Measurements from ENCODE around the gene SRBD1.

SRBD1 gene

DNA sequence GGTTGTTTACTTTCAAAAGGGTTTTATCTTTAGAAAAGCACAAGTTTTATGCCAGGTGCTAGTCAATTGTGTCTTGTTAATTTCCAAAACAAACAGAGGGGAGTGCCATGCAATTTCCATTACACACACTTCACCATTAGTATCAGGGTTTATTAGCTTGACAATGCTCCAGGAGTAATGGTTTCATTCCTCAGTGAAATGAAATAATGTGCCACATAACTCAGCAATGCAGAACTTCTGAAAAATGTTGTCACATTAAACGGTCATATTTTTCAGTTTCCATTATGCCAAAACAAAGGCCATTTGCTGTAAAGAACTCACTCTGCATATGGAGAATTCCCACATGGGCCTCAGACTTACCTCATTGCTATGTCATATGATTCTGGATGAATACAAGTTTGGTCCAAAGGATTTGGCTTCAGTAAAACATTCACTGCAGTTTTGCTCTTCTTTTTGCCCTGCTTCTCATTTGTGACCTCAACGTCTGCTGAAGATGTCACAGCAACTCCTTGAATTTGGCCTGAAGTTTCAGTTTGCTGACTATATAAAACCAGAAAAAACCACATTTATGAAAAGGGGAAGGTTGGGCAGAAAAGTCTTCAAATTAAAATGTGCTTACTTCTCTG lies 198.2 kb downstream of the SRBD1 start:
- DNase-seq: no peak

DNA sequence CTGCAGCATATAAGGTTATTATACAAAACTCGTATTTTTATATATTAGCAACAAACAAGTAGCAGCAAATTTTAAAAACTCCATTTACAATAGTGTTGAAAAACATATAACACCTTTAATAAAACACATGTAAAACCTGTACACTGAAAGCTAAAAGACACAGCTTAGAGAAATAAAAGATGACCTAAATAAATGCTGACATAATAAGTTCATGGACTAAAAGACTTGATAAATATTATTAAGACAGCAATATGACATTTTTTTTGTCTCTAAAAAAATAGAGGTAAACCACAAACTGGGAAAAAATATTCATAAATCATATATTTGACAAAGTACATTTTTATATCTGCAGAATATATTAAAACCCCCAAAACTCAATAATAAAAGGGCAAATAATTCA lies 201.4 kb downstream of the SRBD1 start:
- no peak for DNase-seq

DNA sequence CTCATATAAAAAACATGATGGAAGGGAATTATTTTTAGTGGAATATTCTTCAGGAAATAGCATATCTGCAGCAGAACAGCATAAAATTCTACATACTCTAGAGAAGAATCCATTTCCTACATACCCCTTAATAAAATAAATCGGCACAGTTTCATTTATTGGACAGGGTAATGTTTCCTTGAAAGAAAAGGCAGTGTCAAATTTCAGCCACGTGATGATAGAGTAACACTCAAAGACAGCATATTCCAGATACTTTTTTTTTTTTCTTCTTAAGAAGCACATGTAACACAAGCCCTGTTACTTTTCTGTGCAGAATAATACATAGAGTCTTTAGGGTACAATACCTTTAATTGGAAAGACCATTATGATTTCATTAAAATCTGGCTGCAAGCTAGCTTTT lies 204.4 kb downstream of the SRBD1 start:
- DNase-seq: no peak

DNA sequence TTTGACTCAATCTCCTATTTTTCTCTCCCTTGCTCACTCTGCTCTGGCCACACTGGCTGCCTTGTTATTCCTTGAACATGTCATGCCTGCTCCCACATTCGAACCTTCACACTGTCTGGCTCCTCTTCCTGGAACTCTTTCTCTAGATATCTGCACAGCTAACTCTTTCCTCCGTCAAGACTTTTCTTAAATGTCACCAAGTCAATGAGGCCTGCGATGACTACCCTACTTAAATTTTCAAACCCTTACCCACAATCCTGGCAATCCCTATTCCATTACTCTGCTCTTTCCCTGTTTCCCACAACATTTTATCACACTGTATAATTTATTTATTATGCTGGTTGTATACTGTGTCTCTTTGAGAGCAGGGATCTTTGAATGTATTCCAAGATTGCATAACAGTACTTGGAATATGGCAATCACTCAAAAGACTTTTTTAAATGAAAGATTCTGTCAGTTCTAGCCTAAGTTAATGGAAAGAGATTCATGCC lies 206.2 kb downstream of the SRBD1 start:
- DNase-seq: no peak

DNA sequence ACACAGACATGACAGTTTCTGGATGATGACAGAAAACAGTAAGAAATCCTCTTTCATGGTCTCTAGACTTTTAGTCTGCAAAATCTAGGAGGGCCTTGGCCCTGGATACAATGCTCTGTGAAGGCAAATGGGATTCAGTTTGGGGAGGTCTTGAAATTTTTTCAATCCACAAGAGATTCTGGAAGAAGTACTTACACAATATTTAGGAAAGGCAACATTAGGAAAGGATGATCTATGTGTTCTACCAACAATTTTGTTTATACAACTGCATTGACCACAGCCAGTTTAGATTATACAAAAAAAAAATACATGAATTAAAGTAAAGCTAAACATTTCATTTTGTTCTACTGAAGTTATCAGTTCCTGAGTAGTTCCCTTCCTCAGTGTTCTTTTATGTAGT lies 208.0 kb downstream of the SRBD1 start:
- no peak for DNase-seq

DNA sequence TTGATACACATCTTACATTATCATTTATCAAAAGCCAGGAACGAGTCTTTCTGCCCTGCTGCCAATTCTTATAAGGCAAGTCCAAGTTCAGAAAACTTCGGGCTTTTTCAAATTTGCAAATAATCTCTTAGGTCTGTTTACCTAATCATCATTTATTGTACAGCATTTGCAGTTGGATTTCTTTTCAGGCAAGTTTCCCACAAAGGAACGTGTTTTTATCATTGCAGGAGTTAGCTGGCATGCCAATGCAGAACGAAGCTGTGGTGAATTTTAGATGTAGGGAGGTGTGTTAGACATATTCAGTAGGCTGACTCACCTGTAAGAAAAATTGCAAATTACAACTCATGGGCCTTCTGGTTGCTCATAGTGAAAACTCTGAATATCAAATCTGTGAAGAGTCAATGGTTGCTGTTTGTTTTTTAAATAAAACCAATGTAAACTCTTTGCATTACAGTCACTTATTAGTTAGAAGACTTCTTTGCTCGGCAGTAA lies 209.6 kb downstream of the SRBD1 start:
- DNase-seq: no peak

DNA sequence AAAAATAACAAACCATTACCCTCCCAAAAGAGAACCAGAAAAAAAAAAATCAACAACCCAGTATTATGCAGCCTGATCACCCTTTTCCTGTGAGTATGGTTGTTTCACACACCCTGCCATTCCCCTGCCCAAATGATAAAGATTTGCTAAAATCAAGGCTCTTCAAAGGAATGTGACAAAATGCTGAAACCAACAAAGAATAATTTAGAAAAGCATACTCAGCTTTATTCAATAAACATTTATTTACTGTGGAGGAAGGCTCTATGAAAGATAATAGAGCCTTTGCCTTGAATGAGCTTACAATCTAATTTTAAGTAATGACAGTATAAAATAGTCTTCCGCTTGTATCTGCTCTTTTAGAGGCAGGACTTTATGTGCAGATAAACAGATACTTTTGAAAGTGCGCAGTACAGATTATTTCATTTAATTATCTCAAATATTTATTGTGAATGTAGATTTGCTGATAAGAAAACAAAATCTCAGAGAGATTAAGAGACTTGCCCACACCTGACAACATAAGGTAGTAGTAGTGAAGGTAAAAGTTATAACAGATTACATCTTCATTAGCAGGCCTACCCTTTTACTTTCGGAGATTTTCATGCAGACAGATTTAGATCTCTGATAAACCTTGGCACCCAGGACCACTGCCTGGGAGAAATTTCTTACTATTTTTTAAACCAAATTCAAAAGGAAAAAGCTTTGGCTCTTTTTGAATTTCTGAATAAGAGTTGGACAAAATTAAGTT lies 211.9 kb downstream of the SRBD1 start:
- DNase-seq: no peak

DNA sequence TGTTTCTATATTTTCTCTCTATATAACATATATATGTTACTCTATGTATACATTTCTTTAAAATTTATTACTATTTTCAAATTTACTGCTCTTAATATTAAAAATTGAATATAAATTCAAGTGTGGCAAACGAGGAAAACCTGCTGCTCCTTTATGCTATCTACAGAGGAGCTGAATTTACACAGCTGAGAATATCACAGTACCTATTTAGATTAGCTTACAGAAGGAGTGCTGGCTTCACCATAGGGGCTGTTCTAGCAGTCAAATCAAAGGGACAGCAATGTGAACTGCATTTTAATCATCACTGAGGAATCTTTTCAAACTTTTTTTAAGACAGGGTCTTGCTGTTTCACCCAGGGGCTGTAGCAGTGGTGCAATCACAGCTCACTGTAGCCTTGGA lies 213.8 kb downstream of the SRBD1 start:
- no peak for DNase-seq

DNA sequence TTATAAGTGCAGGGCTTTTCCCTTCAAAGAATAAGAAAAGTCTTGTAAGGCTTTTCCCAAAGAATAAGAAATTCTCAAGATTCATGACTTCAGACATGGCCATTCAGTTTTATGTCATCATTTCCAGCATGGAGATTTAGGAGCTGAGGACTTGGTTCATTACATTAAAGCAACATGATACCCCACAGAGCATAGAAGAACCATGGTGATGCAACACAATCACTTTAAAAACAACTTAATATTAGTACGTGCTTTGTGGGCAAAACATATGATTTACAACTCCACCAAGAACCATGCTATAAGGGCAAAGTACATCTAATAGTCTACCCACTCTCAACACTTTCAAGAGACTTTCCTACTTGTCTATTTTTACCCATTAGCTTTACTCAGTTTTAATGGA lies 214.4 kb downstream of the SRBD1 start:
- no peak for DNase-seq

DNA sequence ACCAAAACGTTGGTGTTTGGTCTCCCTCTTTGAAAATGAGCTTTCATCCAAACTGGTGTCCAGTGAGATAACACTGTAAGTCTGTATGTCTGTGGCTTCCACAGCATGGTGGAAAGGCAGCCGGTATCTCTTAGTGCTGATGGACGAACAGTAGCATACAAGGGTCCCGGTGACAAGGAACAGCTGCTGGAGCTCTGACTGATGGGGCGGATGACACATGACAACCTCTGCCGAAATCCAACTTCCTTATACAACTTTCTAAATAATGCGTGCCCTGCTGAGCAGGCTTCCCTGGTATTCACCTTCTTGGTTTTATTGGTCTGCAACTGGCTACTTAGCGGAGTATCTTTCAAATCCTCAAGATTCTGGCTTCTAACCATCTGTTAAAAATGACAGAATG lies 216.2 kb downstream of the SRBD1 start:
- DNase-seq: no peak

DNA sequence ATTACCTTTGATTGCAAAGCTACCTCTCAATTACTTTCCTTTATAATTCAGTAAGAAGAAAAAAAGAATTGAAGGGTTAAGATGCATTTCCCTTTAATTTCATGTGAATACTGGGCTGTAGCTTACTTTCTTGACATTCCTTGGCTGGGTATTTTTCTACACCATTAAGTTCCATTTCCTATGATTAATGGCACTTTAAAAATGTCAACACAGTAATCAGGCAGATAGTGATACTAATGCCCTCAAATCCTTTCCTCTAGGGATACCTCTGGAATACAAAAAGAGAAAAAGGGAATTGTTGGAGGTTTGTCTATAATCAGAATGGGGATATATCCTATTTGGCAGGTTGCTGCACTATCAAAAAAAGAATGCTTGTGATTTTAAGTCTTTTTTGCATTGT lies 216.9 kb downstream of the SRBD1 start:
- no peak for DNase-seq

DNA sequence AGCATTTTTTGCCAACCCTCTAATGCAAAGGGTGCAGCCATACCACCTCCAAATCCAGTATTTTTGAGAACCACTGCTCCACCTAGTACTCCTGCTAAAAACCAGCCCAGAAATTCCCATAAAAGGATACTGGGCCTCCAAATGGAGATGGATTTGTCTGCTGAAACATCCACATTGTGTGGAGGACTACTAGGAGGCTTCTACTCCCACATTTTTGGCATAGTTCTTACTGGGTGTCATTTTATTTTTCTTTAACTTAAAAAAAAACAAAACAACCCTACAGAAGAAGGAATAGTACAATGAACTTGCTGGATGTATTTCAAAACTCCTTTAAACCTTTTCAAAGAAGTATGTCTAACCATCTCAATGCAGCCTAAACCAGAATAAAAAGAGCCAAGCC lies 219.2 kb downstream of the SRBD1 start:
- no peak for DNase-seq

DNA sequence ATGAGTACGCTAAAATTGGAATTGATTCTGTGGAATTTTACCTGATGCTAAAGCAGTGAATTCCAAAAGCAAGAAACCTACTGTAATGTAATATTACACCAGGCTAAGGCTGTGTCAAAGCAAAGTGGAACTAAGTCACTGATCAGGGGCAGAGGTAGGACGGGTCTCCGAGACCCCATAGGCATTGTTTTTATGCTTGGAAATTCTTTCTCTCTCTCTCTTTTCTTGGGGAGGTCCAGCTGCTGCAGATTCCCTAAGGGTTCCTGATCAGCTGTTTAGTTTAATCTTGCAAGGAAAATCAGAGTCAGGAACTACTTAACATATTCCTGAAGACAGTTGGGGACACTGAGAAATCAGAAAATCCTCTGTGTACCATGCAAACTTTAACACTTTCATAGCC lies 220.2 kb downstream of the SRBD1 start:
- DNase-seq: no peak

DNA sequence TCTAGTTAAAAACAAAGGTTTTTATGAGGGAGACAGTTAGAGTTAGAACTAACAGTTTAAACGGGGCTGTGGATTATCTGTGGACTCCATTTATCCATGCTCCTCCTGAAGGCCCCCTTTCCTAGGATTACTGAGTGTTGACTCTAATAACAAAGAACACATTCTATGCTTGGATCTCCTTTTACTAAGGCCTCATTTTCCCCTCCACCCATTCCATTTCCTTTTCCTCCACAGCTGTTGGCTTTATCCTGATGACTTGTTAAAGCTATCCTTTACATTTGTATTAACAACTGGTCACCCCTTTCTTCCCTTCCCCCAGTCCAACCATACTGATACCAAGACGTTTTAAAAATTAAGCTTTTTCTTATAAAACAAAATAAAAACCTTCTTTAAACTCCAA lies 220.6 kb downstream of the SRBD1 start:
- DNase-seq: no peak

DNA sequence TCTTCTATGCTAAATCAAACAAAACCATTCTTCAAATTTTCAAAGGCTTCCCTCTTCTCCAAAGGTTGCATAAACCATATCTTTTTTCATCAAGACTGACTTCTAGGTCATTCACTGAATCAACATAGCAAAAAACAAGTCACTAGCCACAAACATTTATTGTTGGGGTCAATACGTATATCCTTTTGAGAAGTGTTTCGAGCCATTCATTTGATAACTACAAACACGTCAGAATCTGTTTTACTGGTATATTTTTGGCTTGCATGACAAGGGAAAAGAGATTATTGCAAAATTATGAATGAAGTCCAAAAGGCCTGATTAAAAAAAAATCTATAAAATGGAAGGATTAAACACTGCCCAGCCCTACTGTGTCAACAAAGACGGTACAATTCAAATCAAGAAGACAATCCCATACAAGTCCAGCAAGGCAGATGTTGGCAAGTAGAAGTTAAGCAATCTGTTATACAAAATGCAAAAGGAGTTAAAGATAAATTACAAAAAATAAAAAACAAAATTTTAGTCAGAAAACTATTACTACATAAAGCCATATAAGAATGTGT lies 222.4 kb downstream of the SRBD1 start:
- DNase-seq: no peak

DNA sequence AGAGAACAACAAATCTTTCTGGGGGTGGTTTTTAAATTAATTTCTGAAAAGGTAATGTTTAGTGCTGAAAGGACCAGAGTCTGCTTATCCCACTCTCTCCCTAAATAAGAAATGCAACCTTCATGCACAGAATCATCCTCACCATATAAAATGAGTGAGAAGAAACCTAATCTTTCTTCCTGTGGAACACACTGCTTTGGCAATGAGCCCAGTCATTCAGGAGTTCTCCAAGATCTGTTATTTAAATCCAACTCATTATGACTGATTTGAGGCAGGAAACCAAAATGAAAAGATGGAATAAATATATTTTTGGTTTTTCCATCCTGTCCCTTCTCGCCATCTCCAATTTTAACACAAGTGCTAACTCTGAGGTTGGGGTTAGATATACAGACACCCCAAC lies 228.3 kb downstream of the SRBD1 start:
- DNase-seq: no peak

DNA sequence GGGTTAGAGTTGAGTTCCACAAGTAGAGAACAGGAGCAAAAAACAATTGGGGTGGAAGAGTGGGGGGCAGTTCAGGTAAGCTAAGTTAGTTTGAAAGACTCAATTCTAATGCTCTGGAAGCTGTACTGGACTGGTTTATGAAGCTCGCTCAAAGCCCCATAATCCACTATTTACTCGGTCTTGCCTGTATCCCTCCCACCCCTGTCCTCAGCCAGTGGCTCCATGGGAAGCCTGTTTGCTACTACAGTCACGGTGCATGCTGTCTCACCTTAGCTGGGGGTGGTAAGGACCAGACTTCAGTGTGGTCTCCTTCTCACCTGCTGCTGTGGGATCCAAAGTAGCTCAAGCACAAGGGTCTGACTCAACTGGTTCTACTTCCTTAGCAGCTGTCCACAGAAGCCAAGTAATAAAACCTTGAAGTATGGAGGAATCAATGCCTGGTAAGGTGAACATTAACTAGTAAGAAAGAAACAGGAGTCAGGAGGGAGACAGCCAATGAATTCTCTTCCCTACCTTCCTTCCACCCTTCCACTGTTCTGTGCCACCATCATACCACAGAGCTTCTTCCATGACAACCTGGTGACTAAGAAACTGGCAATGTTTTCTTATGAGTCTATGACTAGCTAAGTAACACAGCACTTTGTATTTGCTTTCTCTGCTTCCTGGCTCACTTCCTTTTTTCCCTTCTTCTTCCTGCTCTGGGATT lies 230.8 kb downstream of the SRBD1 start:
- DNase-seq: no peak

DNA sequence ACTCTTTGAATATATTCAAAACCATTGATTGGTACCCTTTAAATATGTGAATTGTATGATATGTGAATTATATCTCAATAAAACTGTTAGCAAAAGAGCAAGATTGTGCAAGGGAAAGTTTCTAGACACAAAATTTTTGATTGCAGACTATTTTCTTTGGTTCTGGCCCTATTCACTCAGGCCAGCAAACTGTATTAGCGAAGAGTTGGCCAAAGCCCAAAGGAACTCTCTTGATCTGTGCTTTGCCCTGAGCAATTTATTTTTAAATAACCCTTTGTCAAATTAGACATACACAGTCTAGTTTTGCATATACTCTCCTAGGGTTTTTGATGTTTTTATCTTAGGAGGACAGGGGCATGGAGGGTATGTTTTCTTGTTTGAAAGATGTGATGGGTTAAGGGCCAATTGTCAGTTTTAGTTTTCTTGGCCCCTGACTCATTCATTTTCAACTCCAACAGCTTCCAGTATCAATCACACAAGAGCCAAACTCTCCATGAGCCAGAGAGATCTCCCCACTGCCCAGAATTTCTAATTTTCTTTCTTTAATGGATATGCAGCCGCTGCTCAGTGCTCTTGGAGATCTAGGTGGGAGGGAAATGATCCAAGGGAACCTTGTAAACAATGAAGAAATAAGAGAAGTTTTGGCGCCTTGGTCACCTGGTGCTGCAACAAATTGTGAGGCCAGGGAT lies 231.5 kb downstream of the SRBD1 start:
- DNase-seq: no peak

DNA sequence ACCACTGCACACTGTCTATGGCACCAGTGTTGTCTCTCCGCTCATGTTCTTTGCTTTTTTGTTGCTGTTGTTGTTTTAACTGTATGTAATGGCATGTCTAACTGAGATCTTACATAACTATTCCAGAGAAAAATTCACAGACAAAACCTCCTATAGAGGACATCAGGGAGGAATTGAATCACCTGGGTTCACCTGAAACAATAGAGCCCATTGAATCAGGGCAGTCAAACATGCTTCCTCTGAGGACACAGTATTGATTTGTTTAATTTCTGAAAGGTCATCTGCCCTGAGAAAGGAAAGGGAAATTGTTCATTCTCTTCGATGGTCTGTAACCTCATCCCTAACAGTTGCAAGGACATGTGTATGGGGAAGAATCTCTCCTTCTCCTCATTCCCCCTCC lies 237.5 kb downstream of the SRBD1 start:
- DNase-seq: no peak

DNA sequence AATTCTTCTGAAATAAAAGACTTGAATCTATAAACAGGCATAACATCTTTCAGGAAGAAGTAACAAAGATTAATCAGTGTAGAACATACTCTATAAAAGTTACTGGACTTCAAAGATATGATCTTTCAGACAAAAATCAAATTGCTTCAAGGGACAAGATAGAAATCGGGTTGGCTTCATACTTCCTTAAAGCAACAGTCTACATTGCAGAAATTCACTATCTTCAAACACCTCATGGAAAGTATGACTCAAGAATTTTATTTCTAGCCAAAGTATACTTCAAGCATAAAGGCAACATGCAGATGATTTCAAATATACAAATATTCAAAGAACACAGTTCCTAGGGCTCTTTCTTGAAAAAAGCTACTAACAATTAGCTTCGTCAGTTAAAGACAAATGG lies 240.7 kb downstream of the SRBD1 start:
- DNase-seq: no peak

DNA sequence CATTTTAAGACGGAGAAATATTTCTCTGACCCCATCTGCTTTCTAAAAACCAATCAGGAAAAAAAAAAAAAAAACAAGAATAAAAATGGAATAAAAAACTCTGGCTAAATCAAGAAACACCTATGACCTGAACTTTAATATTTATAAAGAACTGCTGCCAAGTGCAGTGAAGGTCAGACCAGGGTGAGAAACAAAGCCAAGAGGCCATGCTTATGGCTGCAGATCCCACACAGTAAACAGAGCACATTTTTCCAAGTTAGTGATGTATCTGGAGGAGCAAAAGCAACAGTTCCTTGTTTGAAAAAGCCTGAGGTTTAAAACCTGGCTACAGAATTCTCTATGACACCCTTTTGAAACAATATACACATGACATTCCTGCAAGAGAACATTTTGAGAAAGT lies 242.3 kb downstream of the SRBD1 start:
- no peak for DNase-seq

DNA sequence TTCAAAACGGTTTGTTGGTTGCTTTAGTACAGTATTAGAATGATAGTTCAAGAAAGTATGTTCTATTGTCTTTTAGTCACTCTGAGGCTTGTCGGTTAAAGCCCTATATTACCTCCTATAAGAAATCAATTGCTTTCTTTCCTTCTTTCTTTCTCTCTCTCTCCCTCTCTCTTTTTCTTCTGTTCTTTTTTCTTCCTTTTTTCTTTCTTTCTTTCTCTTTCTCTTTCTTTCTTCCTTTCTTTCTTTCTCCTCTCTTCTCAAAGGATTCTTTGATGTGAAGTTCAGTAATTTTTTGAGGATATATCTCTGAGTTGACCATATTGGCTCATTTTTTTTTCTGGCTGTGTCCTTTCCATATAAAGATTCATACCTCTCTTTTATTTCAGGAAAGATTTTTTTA lies 249.4 kb downstream of the SRBD1 start:
- no peak for DNase-seq

DNA sequence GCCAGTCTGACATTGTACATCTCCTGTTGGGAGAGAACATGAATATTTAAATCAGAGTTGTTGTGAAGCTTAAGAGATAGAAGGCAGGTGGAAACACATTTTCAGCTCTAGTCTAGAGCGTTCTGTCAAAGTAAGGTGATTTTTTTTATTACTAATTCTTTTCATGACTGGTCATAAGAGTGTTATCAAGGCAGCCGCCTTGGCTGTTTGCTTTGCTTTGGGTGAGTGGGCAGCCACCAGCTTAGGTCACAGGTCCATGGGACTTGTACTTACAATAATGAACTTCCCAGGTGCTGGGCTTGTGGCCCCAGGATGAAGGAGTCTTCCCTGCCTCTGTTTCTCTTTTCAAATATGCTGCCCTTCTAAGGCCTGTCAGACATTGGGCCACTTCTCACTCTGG lies 256.3 kb downstream of the SRBD1 start:
- DNase-seq: no peak
